ENCODE data around the gene NUB1.

Gene NUB1

DNA sequence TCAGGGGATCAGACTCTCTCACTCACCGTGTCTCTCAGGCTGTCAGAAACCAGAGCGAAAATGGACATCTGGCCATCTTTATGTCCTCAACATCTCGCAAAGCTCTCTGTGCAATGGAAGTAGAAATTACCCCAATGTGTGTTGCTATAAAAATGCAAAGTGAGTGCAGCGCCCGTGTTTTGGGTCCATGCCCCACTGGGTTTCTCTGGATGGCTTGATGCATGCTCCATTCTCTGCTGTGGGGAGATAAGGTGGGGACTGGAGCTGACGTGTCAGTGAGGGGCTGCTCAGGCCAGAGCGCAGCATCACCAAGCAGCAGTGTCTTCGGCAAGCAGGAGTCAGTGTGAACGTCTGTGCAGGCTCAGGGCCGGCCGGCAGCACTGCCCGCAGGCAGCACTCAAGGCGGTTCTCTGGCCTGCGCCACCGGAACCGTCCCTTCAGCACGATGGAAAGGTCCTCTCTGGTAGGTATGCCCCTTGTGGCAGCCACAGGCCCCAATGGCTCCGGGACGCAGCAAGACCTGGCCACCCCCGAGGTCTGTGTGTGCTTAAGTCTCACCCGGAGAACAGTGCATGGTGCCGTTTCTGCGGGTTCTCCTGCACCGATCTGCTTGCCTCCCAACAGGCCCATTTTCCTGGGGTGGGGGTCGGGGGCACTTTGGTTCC, 38.1 kb downstream of the NUB1 start:
- DNase-seq = no peak

DNA sequence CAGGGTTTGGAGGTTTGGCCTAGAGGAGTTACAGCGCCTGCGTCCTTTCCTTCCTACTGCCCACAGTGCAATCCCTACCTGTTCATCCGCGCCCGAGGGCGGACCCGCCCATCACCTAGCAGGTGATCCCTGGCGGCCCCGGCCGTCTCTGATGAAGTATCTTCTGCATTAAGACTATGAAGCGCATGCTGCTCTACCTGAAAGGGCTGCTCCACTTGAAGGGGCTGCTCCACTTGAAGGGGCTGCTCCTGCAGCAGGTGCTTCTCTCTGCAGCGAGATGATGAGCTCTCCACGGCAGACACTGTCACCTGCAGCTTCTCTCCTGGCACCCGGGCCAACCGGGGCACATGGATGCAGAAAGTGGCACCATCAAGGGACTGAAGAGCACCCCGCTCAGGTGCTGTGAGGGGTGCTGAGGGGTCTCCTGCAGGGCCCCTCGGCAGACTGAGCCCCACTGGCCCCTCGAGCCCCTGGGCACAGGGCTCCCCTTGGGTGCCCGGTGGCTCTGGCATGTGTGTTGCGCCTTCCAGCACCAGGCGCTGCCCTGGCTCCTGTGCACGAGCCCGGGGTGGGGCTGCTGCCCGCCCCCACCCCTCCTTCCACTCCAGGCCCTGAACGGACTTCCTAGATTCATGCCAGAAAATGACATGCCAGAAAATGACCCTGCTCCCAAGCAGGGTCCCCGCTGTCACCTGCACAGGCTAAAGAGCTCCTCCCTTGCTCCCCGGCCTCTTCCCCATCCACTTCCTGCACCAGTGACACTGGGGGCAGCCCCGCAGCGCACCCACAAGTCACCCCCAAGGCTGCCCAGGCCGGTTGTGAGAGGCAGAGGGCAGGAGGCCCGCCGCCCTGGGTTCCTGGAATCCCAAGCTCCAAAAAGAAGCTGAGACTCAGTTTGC, 38.8 kb downstream of the NUB1 start:
- no peak for DNase-seq

DNA sequence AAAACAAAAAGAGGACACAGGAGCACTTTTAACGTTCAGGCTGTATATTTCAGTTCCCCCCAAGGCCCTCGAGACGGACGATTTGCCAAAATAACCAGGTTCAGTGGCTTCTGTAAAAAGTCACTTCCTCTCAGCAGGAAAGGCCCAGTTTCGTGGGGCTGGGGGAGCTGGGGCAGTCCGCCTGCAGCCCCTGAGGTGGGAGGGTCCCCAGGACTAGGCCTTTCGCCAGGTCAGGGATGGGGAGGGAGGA, 39.4 kb downstream of the NUB1 start:
- DNase-seq = no peak

DNA sequence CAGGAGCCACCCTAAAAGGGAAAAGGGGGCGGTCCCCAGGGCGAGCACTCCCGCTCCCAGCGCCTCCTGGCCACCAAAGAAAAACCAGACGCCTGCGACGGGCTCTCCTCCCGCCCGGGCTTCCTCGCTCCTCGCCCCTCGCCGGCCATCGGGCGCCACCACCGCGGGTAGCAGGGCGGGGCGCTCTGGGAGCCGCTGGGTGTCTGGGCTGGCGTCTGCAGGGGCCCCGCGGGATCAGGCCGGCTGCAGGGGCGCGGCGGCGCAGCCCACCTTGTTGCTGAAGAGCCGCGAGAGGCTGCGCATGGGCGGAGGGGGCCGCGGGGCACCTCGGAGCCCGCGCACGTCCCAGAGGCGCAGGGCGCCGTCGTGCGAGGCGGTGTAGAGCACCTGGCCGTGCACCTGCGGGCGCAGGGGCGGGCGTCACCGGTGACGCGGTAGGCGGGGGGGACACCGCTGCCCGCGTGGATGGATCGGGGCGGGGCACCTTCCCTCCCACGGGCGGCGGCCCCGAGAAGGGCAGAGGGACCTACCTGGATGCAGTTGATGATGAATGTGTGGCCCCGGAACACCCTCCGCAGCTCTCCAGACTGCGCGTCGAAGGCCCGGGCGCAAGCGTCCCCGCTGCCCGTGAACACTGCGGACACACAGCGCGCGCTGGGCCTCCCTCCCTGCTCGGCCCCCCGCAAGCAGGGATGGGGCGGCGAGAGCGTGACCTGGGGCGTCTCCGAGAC, 39.9 kb downstream of the NUB1 start:
- peak; percentile 30 to 43 for DNase-seq

DNA sequence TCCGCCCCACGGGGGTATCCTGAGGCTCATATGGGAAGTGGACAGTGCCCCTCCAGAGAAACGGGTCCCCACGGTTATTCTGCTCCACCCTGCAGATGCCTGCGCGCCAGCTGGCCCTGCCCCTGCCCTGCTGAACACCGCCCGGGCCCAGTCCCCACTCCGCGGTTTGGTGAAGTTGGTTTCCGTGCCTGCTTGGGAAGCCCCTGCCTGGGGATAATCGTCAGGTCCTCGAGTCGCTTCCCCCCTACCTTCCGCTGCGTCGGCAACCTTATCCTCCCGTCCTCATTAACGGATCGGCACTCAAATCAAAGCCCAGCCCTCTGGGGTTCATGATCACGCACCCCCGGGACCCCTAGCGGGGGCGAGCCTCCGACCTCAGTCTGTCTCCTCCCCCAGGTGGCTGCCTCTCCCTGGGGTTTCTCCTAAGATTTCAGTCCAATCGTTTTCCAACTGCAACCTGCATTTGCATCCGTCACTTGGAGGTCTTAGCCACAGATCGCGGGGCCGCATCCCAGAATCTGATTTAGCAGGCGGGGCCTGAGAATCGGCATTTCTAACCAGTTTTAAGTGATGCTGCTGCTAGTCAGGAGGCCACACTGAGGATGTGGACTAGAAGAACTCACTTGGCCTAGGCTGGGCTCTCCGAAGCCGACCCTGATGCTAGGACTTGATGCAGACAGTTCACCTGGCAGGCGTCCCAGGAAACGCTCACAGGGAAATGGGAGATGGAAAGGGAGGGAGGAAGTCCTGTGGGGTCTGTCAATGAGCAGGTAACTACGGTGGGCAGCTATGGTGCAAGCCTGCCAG, 40.7 kb downstream of the NUB1 start:
- no peak for DNase-seq

DNA sequence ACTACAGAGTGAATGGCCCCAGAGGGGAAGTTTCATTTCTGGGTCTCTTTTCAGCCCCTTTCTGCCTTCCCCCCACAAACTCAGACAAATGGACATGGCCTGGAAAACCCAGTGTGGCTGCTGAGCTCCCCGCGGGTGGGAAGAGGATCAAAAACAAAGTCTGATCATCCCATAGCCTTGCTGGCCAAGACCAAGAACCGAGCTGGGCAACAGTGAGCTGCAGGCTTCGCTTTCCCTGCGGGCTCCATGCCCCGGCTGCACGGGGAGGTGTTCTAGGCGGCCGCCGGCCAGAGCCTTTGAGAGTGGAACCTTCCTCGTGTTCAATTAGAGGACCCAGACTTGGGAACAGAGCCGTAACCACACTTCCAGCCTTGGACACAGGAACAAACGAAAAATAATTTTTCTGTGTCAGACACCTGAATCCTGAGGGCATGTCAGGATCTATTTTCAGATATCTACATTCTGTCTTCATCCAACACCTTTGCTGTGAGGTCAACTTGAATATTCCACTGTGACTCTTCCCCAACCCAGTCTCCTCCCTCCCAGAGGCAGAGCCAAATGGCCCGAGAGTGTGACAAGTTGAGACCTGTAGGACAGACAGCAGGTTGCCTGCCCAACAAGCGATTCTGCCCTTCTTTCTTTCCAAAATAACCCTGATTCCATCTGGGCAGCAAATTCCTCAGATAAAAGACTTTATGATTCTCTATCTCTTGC, 42.2 kb downstream of the NUB1 start:
- no peak for DNase-seq

DNA sequence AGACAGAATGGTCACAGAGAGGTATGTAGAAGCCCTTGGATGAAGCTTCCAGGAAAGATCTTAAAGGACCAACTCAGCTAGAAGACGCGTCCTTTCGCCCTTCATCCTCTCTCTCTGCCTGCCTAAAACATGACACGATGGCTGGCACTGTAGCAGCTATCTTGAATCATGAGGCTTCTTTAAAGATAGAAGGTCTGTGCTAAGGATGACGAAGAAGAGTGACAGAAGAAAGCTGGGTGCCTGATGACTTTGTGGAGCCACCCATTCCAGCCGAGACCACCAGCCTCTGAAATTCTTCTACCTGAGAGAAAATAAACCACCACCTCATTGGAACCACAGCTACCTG, 42.7 kb downstream of the NUB1 start:
- DNase-seq = no peak

DNA sequence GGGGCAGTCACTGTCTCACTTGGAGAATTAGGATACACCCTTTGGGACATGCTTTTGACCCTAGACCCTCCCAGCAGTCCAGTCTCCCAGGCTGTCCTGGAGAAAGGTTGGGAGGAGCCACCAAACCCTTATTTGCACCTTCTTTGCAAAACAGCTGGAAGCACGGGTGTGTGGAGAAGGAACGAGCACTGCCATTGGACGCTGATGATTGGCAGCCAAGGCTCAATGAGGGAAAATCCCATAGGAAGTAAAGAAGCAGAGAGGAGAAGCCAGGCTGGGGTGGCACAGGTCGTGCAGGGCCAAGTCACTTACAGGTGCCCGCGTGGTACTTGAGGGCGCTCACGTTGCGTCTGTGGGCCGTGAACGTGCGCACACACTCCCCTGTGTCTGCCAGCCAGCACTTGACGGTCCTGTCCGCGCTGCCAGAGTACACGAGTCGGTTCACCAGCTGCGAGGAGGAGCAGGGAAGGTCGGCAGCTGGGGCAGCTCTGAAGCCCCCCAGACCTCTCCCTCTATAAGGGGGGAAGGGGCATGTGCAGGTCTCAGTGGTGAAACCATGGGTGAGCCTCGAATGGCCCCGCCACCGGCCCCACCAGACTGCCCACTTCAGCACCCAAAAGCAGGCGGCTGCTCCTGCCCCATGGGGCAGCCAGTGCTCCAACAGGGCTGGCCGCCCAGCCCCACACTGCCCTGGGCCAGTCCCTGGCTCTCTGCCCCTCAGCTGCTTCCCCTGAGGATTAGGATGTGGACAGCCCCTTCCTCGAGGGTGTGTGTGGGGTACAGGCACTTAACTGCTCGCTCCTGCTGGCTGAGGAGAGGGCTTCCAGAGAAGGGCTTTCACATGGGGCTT, 43.4 kb downstream of the NUB1 start:
- no peak for DNase-seq

DNA sequence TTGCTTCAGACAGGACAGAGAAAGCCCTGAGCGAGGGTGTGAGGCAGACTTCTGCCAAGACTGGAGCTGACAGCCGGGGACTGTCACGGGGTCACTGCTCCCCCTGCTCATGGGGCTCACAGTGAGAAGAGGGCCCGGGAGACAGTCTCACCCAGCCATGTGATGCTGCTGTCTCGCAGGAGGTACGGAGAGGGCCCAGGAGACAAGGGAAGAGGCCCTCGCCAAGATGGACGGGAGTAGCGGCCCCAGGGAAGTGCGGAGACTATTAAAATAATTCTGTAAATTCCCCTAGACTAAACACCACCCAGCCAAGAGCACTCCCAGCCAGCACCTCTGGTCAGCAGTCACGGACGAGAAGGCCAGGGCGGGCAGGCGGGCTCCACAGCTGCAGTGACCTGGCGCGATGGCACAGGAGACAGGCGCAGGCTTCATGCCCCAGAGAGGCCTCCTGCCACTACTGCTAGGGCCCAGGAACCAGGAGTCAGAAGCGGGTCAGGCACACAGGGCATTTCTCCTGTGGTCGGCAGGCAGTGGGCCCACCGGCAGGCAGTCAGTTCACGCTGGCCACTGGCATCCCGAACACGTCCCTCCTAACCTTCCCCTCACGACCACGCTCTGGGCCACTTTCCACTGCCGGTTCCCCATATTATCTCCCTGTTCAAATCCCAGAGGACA, 44.2 kb downstream of the NUB1 start:
- no peak for DNase-seq

DNA sequence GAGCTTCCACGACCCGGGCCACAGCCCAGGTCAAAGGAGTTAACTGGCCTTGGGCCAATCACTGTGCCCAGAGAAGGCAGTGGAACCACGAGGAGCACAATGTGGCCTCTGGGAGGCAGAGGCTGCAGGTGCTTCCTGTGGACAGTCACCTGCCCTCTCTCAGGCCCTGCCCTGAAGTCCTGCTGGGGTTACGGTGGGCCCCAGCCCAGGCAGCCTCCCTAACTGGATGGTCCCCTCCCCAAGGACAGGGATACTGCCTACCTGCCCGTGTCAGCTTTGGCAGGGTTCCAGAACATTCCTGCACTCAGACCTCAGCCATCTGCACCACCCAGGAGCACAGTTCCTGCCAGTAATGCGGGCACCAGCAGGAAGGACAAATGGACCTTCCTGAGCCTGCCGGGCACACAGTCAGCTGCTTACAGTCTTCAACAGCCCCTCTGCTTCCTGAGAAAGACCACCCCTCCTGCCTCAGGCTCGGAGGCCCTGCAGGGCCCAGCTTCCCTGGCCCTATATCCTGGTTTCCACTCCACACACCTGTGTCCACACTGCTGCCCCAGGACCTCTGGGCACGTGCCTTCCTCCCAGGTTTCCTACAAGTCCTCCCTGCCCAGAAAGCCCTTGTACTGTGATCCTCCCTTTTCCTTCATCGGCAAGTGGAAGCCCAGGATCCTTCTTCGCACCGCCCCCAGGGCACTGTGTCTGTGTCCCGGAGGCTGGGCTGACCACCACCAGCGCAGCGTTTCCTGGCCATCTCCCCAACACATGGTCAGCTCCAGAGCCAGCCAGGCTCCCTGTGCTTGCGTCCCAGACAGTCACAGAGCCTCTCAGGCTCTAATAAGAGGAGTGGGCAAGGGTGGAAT, 44.9 kb downstream of the NUB1 start:
- no peak for DNase-seq

DNA sequence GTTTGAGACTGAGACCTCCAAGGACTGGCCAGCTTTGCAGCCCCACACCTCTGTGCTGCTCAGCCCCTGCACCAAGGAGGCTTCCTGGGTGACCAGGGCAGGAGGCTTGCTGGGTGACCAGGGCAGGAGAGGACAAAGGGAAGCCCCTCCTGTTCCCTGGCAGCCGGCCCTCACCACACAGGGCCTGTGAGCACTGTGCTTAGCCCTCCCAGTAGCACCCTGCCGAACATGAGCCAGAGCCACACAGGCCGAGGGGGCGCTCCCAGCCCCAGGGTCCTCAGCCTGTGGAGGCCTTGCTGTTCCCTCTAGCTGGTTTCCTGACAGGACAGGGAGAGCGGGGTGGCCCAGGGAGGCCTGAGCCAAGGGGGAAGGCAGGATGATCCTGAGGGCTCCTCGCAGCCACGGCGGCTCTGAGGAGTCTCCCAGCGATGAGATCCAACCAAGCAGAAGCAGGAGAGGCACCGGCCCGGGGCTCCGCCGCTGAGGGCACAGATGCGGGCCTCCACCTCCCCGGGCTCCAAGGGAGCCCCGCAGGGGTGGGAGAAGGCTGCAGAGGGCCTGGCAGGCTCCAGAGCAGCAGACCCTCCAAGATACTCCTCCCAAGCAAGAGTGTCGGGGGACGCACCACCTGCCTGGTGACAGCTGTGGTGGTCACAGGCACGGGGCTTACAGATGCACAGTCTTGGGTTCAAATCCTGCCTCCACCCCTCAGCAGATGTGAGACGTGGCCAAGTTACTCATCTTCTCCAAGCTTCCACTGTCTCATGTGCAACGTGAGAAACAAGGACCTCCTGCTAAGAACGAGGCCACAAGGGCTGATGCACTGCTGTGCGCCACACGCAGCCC, 45.8 kb downstream of the NUB1 start:
- DNase-seq = no peak

DNA sequence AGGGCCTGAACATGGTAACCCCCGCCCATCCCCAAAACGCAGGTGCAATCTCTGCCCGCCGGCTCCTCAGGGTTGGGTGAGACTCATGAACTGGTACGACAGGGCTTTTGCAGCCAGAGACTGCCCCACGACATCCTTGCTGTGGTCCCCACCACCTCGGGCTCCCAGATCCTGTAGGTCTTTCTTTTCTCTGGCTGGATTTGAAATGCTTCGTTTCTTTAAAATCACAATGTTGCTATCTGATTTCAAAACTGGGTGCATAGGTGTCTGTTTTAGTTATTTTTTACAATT, 46.3 kb downstream of the NUB1 start:
- DNase-seq = no peak

DNA sequence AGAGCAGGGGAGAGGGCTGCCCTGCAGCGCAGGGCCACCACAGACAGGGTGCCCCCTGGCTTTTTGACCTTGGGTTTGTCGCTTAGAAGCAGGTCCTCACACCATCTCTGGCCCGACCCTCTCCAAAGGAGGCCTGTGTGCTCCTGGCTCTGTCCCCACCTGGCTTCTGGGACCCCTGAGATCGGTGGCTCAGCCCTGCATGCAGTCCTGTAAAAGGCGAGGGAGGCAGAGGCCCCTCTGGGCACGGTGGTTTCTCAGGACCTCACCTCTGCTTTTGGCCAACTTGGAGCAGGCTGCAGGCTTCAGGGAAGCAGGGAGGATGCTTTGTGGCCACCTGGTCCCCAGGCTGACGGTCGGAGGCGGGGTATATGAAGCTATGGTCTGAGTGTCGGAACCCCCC, 46.8 kb downstream of the NUB1 start:
- no peak for DNase-seq

DNA sequence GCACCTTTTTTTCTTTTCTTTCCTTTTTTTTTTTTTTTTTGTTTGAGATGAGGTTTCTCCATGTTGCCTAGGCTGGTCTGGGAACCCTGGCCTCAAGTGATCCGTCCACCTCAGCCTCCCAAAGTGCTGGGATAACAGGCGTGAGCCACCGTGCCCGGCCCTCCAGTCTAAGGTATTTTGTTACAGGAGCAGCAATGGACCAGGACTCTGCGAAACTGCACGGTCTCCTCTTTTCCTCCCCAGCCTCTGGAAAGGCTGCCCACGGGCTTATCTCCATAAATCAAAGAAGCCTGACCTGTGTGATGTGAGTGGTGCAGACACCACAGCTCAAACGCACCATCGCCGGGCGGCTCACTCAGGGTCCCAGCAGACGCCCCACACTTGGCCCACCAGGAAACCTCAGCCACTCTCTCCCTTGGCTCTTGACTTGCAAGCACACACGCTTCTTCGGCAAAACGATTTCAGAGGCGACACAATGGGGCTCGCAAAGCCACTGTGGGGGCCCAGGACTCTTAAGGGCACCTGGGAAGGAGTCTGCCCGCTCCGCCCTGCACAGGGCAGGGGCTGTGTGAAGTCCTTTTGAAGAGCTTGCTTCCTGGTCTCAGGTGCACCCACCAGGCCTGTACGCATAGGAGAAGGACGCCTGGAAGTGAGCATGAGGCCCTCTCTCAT, 47.6 kb downstream of the NUB1 start:
- no peak for DNase-seq

DNA sequence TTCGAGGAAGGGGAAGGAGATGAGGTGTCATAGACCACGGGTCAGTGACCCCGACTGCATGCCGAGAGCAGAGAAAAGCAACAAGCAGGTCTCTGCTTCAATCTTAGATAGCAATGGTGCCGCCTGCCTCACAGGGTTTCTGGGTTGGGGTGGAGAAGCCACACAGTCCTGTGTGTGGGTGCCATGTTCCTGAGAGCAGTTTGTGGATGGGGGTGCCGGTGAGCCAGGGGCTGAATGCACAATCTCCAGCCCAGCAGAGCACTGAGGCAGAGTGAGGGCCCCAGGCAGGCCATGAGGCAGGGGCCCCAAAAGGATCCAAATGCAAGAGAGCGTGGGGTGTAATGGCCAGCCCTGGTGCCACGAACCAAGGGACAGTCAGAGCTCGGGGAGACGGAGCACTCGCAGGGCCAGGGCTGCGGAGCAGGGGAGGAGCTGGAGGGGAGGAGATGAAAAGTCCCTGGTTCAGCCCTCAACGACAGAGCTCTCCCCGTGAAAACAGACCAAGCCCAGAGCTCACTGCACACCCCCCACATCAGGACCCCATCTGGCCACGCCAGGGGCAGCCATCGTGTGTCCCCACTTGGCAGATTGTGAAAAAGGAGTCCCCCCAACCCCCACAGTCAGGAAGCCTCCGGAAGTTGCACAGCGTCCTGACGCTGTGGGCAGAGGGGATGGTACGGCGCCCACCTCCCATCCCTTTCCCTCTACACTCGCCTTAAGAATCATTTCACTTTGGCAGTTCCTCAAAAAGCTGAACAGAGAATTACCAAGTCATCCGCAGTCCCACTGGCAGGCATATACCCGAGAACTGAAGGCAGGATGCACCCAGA, 48.4 kb downstream of the NUB1 start:
- no peak for DNase-seq

DNA sequence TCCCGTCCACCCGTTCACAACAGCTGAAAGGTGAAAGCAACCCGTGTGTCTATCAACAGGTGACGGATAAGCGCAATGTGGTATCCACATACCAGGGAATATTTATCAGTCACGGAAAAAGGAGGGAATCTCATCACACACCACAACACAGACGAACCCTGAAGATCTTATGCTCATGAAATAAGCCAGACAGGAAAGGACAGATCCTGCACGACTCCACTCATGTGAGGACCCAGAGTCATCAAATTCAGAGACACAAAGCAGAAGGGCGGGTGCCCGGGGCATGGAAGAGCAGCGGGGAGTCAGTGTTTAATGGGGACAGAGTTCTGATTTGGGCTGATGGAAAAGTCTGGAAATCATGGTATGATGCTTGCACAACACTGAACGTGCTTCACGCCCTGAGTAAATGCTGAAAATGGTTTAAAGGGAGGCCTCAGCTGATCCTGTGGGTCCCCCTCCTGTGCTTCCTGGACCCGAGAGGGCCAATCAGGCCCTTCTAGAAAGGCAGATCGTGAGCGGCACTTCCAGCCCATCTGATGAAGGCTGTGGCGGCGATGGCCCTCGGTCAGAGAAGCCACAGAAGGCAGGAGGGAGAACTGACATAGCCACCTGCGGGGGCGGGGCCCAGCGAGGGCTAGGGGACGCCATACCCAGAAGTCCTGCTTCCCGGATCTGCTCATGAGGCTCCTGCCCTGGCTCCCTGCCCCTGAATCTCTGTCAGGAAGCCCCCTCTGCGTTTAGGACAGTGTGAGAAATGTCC, 49.2 kb downstream of the NUB1 start:
- DNase-seq = no peak

DNA sequence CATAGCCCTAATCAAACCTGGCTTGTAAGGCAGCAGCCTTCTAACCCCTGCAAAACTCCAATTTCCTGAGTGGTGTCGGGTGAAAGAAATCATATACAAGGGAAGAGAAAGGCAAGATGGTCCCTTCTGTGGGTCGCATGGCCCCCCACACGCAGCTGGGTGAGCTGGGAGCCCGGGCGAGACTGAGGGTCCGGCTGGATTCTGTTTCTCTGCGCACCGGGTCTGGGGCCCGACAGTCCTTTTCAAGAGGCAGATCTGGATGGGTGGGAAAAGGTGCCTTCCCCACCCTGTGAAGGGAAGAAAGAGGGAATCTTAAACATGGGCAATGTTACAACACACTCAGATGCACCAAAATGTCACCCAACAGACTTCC, 49.7 kb downstream of the NUB1 start:
- DNase-seq = no peak
